Panc1 (cell line): ENCODE measurements around the gene AGBL5.

Experiments
- POLR2AphosphoS5 ChIP-seq: IDR thresholded peaks from 2 replicates; pipeline ENCODE4 v1.6.1; 2012; ENCODE audit warnings: mild to moderate bottlenecking, low read depth, low read length, moderate library complexity
- REST ChIP-seq, 2 experiments: IDR thresholded peaks; 2 replicates each; pipeline ENCODE4 v1.6.1; 2011 to 2012; ENCODE audit warnings: low read depth in 2 of 2, control low read depth in 1 of 2, low read length in 1 of 2, mild to moderate bottlenecking in 1 of 2, moderate library complexity in 1 of 2; ENCODE audit not compliant: insufficient read depth in 1 of 2
- TF ChIP-seq, protein P1 (sequence below): fragments of 450-650 bp; IDR thresholded peaks from 2 replicates; pipeline ENCODE4 v1.5.1; 2017; ENCODE audit warnings: mild to moderate bottlenecking

DNA sequence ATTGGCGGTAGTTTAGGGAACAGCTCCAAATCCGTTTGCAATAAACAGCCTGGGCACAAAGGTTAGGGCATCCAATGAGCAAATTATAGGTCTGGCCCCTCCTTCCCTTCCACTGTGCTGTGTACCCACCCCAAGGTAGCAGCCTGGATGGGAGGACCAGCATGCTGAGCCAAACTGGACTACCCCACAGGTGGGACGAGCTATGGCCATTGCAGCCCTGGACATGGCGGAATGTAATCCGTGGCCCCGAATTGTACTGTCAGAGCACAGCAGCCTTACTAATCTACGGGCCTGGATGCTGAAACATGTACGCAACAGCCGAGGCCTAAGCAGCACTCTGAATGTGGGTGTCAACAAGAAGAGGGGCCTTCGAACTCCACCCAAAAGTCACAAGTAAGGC lies 6.7 kb downstream of the AGBL5 start:
- TF ChIP-seq, protein P1, sequence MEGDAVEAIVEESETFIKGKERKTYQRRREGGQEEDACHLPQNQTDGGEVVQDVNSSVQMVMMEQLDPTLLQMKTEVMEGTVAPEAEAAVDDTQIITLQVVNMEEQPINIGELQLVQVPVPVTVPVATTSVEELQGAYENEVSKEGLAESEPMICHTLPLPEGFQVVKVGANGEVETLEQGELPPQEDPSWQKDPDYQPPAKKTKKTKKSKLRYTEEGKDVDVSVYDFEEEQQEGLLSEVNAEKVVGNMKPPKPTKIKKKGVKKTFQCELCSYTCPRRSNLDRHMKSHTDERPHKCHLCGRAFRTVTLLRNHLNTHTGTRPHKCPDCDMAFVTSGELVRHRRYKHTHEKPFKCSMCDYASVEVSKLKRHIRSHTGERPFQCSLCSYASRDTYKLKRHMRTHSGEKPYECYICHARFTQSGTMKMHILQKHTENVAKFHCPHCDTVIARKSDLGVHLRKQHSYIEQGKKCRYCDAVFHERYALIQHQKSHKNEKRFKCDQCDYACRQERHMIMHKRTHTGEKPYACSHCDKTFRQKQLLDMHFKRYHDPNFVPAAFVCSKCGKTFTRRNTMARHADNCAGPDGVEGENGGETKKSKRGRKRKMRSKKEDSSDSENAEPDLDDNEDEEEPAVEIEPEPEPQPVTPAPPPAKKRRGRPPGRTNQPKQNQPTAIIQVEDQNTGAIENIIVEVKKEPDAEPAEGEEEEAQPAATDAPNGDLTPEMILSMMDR = no peak
- TF ChIP-seq POLR2AphosphoS5 (no peak), REST (IDR thresholded peaks at IDR 0.05; ENCODE audit: insufficient read depth in 1 of 2, low read depth in 2 of 2, low read length in 1 of 2) (no peak)
